HepG2 (cell line): ENCODE measurements around the gene SOCS7. TPM values are rescaled to one million over a fixed set of nuclear protein-coding genes. Genes with fewer than 3 reads are reported as not detected.

Experiments
- BCL3 ChIP-seq: sonication (generic); formaldehyde crosslinking; IDR thresholded peaks from 2 replicates; pipeline ENCODE4 v1.5.1; 2020; ENCODE audit warnings: mild to moderate bottlenecking, missing genetic modification reagents, moderate library complexity
- CHD2 ChIP-seq: IDR thresholded peaks from 2 replicates; pipeline ENCODE4 v1.6.1; 2011; ENCODE audit warnings: low read depth, low read length, improper control_type of control experiment
- ERF ChIP-seq: IDR thresholded peaks from 2 replicates; pipeline ENCODE4 v1.6.1; 2018; ENCODE audit warnings: missing biosample characterization, missing genetic modification reagents
- FOSL2 ChIP-seq: sonication (generic); formaldehyde crosslinking; IDR thresholded peaks from 2 replicates; pipeline ENCODE4 v1.4.0; 2020; ENCODE audit warnings: missing genetic modification reagents
- GATAD2A ChIP-seq: IDR thresholded peaks from 2 replicates; pipeline ENCODE4 v1.6.1; 2016
- HNRNPLL ChIP-seq: fragments of 200-400 bp; formaldehyde crosslinking; IDR thresholded peaks from 2 replicates; pipeline ENCODE4 v1.6.1; 2017; ENCODE audit warnings: mild to moderate bottlenecking, low read depth, low read length; ENCODE audit not compliant: poor library complexity, severe bottlenecking
- MAZ ChIP-seq, 2 experiments: sonication (generic) in 1 of 2; formaldehyde crosslinking in 1 of 2; IDR thresholded peaks; 2 replicates each; pipeline versions ENCODE4 v1.5.0 to v1.6.1; 2012 to 2020; ENCODE audit warnings: low read depth in 2 of 2, mild to moderate bottlenecking in 2 of 2, borderline replicate concordance in 1 of 2, improper control_type of control experiment in 1 of 2, low read length in 1 of 2, missing genetic modification reagents in 1 of 2, moderate library complexity in 1 of 2
- MIER3 ChIP-seq: IDR thresholded peaks from 2 replicates; pipeline ENCODE4 v1.6.1; 2016; ENCODE audit warnings: missing compliant biosample characterization, borderline replicate concordance
- MXI1 ChIP-seq: IDR thresholded peaks from 3 replicates; pipeline ENCODE4 v1.6.1; 2012; ENCODE audit warnings: low read depth, low read length, inconsistent platforms, borderline replicate concordance
- PREB ChIP-seq: sonication (generic); formaldehyde crosslinking; IDR thresholded peaks from 2 replicates; pipeline ENCODE4 v1.4.0; 2020; ENCODE audit warnings: missing genetic modification reagents
- RAD21 ChIP-seq: fragments of 450-650 bp; formaldehyde crosslinking; IDR thresholded peaks from 2 replicates; pipeline ENCODE4 v1.5.0; 2020; ENCODE audit warnings: mild to moderate bottlenecking
- SALL1 ChIP-seq: sonication (generic); formaldehyde crosslinking; IDR thresholded peaks from 2 replicates; pipeline ENCODE4 v1.8.0; 2022; ENCODE audit warnings: mild to moderate bottlenecking, missing genetic modification reagents
- TGIF2 ChIP-seq: IDR thresholded peaks from 2 replicates; pipeline ENCODE4 v1.6.1; 2016; ENCODE audit warnings: control low read depth, missing compliant biosample characterization
- THRA ChIP-seq: sonication (generic); formaldehyde crosslinking; IDR thresholded peaks from 2 replicates; pipeline ENCODE4 v1.4.0; 2020; ENCODE audit warnings: missing genetic modification reagents, borderline replicate concordance
- TRIM24 ChIP-seq: sonication (generic); formaldehyde crosslinking; IDR thresholded peaks from 2 replicates; pipeline ENCODE4 v1.8.0; 2022; ENCODE audit warnings: mild to moderate bottlenecking, missing genetic modification reagents
- ZBTB43 ChIP-seq: sonication (generic); formaldehyde crosslinking; conservative IDR thresholded peaks from 2 replicates; pipeline ENCODE4 v1.4.0; 2020; ENCODE audit warnings: missing genetic modification reagents
- ZFP36 ChIP-seq: fragments of 150-350 bp; IDR thresholded peaks from 2 replicates; pipeline ENCODE4 v1.6.1; 2018; ENCODE audit warnings: borderline replicate concordance, low read length, low read depth; ENCODE audit not compliant: partially characterized antibody
- ZFP36L2 ChIP-seq: sonication (generic); formaldehyde crosslinking; IDR thresholded peaks from 2 replicates; pipeline ENCODE4 v1.4.0; 2020; ENCODE audit warnings: missing genetic modification reagents
- ZNF207 ChIP-seq: fragments of 450-650 bp; IDR thresholded peaks from 2 replicates; pipeline ENCODE4 v1.6.1; 2016; ENCODE audit warnings: antibody characterized with exemption, borderline replicate concordance
- ZNF263 ChIP-seq: sonication (generic); formaldehyde crosslinking; IDR thresholded peaks from 2 replicates; pipeline ENCODE4 v1.4.0; 2020; ENCODE audit warnings: missing genetic modification reagents
- ZNF598 ChIP-seq: sonication (generic); formaldehyde crosslinking; IDR thresholded peaks from 2 replicates; pipeline ENCODE4 v1.5.1; 2020; ENCODE audit warnings: mild to moderate bottlenecking, missing genetic modification reagents, borderline replicate concordance
- ZNF619 ChIP-seq: sonication (generic); formaldehyde crosslinking; IDR thresholded peaks from 2 replicates; pipeline ENCODE4 v1.4.0; 2020; ENCODE audit warnings: mild to moderate bottlenecking, missing genetic modification reagents
- ZNF740 ChIP-seq: sonication (generic); formaldehyde crosslinking; IDR thresholded peaks from 2 replicates; pipeline ENCODE4 v1.4.0; 2020; ENCODE audit warnings: missing genetic modification reagents
- ZNF768 ChIP-seq: sonication (generic); formaldehyde crosslinking; IDR thresholded peaks from 2 replicates; pipeline ENCODE4 v1.4.0; 2020; ENCODE audit warnings: missing genetic modification reagents
- polyA plus RNA-seq, 8 experiments: library from polyadenylated mRNA; depleted of rRNA in 3 of 8; stranded (reverse) in 7 of 8; unstranded in 1 of 8; fragments of >200 nt; fragmentation: Illumina TruSeq in 4 of 8; extraction: Trizol in 4 of 8; gene quantifications; 2 replicates each; pipeline versions ENCODE4 v1.2.1 to v1.2.3, GENCODE V29; 2011 to 2016; ENCODE audit warnings: low read depth in 4 of 8, missing spikeins in 1 of 8, mixed read lengths in 1 of 8; ENCODE audit not compliant: insufficient read depth in 1 of 8
- total RNA-seq, 5 experiments: library from RNA; depleted of rRNA; stranded (reverse); fragments of >200 nt; fragmentation: Illumina TruSeq; extraction: Trizol; gene quantifications; 2 replicates each; pipeline ENCODE4 v1.2.3, GENCODE V29; 2016; ENCODE audit warnings: low read depth in 1 of 5

Gene SOCS7
- total and polyA plus RNA-seq, 2 of the 13 experiments (the other 11 are each of a cell fraction or from before 2014, with no cell fraction given): 19.2 to 24.2 TPM

GRCh38 chr17:38444151-38444550 lies 92.5 kb downstream of the SOCS7 start (continued):
- 0 out of 2 replicates have a peak, but pooled peaks have one; percentile 22 for TF ChIP-seq BCL3 (CRISPR knock-in tag)
- TF ChIP-seq MAZ (IDR thresholded peaks at IDR 0.05; ENCODE audit: borderline replicate concordance, low read depth, low read length): no peak
- TF ChIP-seq MAZ (CRISPR knock-in tag; IDR thresholded peaks at IDR 0.05; ENCODE audit: low read depth): peak; percentile 50; the same call in 1 of the 2 replicates
- TF ChIP-seq ZNF207: no peak
- TF ChIP-seq TRIM24 (CRISPR knock-in tag): no peak
- TF ChIP-seq ZFP36: peak; percentile 64
- TF ChIP-seq ZNF619 (CRISPR knock-in tag): 0 out of 2 replicates have a peak, but pooled peaks have one; percentile 29
- TF ChIP-seq GATAD2A: peak; percentile 31; the same call in 1 of the 2 replicates
- peak; percentile 35; the same call in 1 of the 2 replicates for TF ChIP-seq SALL1 (CRISPR knock-in tag)
- TF ChIP-seq TGIF2 (CRISPR knock-in tag): 0 out of 2 replicates have a peak, but pooled peaks have one; percentile 43
- no peak for TF ChIP-seq PREB (CRISPR knock-in tag)
- peak; percentile 73; the same call in 1 of the 2 replicates for TF ChIP-seq ERF (CRISPR knock-in tag)
- TF ChIP-seq ZNF768 (CRISPR knock-in tag): peak; percentile 50; the same call in 1 of the 2 replicates
- peak; percentile 96 for TF ChIP-seq RAD21 (CRISPR knock-in tag)
- peak; percentile 58; the same call in 1 of the 2 replicates for TF ChIP-seq ZNF598 (CRISPR knock-in tag)
- TF ChIP-seq THRA (CRISPR knock-in tag): 0 out of 2 replicates have a peak, but pooled peaks have one; percentile 30
- peak; percentile 30; the same call in 1 of the 2 replicates for TF ChIP-seq MIER3
- no peak for TF ChIP-seq ZFP36L2
- no peak for TF ChIP-seq ZNF740
- 0 out of 3 replicates have a peak, but pooled peaks have one; percentile 28 for TF ChIP-seq MXI1
- TF ChIP-seq FOSL2 (CRISPR knock-in tag): peak; percentile 35
- no peak for TF ChIP-seq ZBTB43 (CRISPR knock-in tag)
- no peak for TF ChIP-seq CHD2
- TF ChIP-seq ZNF263 (CRISPR knock-in tag): 0 out of 2 replicates have a peak, but pooled peaks have one; percentile 22
- TF ChIP-seq HNRNPLL: peak; percentile 44
